Neural cell (in vitro differentiated cells): ENCODE results near the gene FAM53A. TPM values are rescaled to one million over a fixed set of nuclear protein-coding genes. Genes with fewer than 3 reads are reported as not detected.

Experiments
- H2AFZ ChIP-seq: fragments of 200-600, 300-800 bp; sonication (generic), shearing (Covaris generic); 2 replicates; pipeline ENCODE4 v1.6.0; 2014; ENCODE audit warnings: low read depth, mild to moderate bottlenecking, antibody characterized with exemption, low read length, moderate library complexity
- H3F3A ChIP-seq: fragments of 200-600 bp; shearing (Covaris generic); 2 replicates; pipeline ENCODE4 v1.6.1; 2016; ENCODE audit warnings: mild to moderate bottlenecking, moderate library complexity, mixed read lengths, antibody characterized with exemption, low read length; ENCODE audit not compliant: insufficient read depth, poor library complexity, severe bottlenecking
- H3K27ac ChIP-seq: fragments of 200-600, 300-800 bp; sonication (generic), shearing (Covaris generic); 2 replicates; pipeline ENCODE4 v1.5.1; 2014; ENCODE audit warnings: mild to moderate bottlenecking, low read length, moderate library complexity
- H3K27me3 ChIP-seq: fragments of 300-800, 200-600 bp; sonication (generic), shearing (Covaris generic); 2 replicates; pipeline ENCODE4 v1.6.0; 2014; ENCODE audit warnings: mild to moderate bottlenecking, low read depth, low read length, moderate library complexity; ENCODE audit not compliant: insufficient read depth
- H3K36me3 ChIP-seq: fragments of 300-800, 200-600 bp; sonication (generic), shearing (Covaris generic); 2 replicates; pipeline ENCODE4 v1.5.1; 2014; ENCODE audit warnings: mild to moderate bottlenecking, antibody characterized with exemption, low read length, moderate library complexity; ENCODE audit not compliant: insufficient read depth
- H3K4me2 ChIP-seq: fragments of 300-800, 200-600 bp; sonication (generic), shearing (Covaris generic); 2 replicates; pipeline ENCODE4 v1.6.0; 2014; ENCODE audit warnings: mild to moderate bottlenecking, low read length
- H3K4me3 ChIP-seq: fragments of 300-800, 200-600 bp; sonication (generic), shearing (Covaris generic); 2 replicates; pipeline ENCODE4 v1.5.1; 2014; ENCODE audit warnings: mild to moderate bottlenecking, low read length, moderate library complexity
- H3K79me2 ChIP-seq: fragments of 200-600 bp; shearing (Covaris generic); replicated peaks from 2 replicates; pipeline ENCODE4 v1.6.0; 2014; ENCODE audit warnings: mild to moderate bottlenecking, low read length, moderate library complexity; ENCODE audit not compliant: insufficient read depth
- H3K9ac ChIP-seq: fragments of 300-800, 200-600 bp; sonication (generic), shearing (Covaris generic); 2 replicates; pipeline ENCODE4 v1.6.1; 2016; ENCODE audit warnings: mild to moderate bottlenecking, low read length, mixed read lengths
- H3K9me2 ChIP-seq: fragments of 200-600 bp; shearing (Covaris generic); 2 replicates; pipeline ENCODE4 v1.6.1; 2016; ENCODE audit warnings: mild to moderate bottlenecking, low read length, mixed read lengths; ENCODE audit not compliant: insufficient read depth
- H3K9me3 ChIP-seq: fragments of 200-600, 300-800 bp; sonication (generic), shearing (Covaris generic); 2 replicates; pipeline ENCODE4 v1.6.1; 2016; ENCODE audit warnings: mild to moderate bottlenecking, mixed run types, low read length, moderate library complexity, mixed read lengths
- H4K20me1 ChIP-seq: fragments of 200-600 bp; shearing (Covaris generic); 2 replicates; pipeline ENCODE4 v1.6.1; 2016; ENCODE audit warnings: mild to moderate bottlenecking, mixed run types; ENCODE audit not compliant: insufficient read depth
- EP300 ChIP-seq: fragments of 450-650 bp; conservative IDR thresholded peaks from 2 replicates; pipeline ENCODE4 v1.6.1; 2014; ENCODE audit warnings: antibody characterized with exemption, mild to moderate bottlenecking, moderate library complexity; ENCODE audit not compliant: poor library complexity, severe bottlenecking
- EZH2 ChIP-seq: fragments of 200-600, 300-800 bp; shearing (Covaris generic), sonication (generic); IDR thresholded peaks from 2 replicates; pipeline ENCODE4 v1.6.1; 2014; ENCODE audit warnings: antibody characterized with exemption, low read length, borderline replicate concordance, mild to moderate bottlenecking; ENCODE audit not compliant: insufficient read depth, poor library complexity, severe bottlenecking
- POLR2AphosphoS5 ChIP-seq: IDR thresholded peaks from 2 replicates; pipeline ENCODE4 v1.6.1; 2012
- RAD21 ChIP-seq: fragments of 450-650 bp; conservative IDR thresholded peaks from 2 replicates; pipeline ENCODE4 v1.6.1; 2014; ENCODE audit warnings: antibody characterized with exemption, mild to moderate bottlenecking, moderate library complexity
- SMC3 ChIP-seq: fragments of 450-650 bp; conservative IDR thresholded peaks from 2 replicates; pipeline ENCODE4 v1.6.1; 2014; ENCODE audit warnings: antibody characterized with exemption, mild to moderate bottlenecking, moderate library complexity; ENCODE audit not compliant: poor library complexity
- polyA plus RNA-seq: library from polyadenylated mRNA; depleted of rRNA; stranded (reverse); fragments of >200 nt; gene quantifications from 2 replicates; pipeline ENCODE4 v1.2.3, GENCODE V29; 2014
- TF ChIP-seq, protein P1 (sequence below): IDR thresholded peaks from 2 replicates; pipeline ENCODE4 v1.6.1; 2012; ENCODE audit warnings: borderline replicate concordance

Gene FAM53A
- polyA plus RNA-seq, 1 donor from 2014 or later = not detected

- H3K27me3 ChIP-seq = no peaks in the 10 kb centered on the region
- no peak overlapping the region for H3K9ac ChIP-seq
- no peaks in the 10 kb centered on the region for H3K79me2 ChIP-seq
- H3K9me2 ChIP-seq = no peaks in the 10 kb centered on the region
- H3K4me3 ChIP-seq = no peak overlapping the region
- no peaks in the 10 kb centered on the region for H3K36me3 ChIP-seq
- H3K4me2 ChIP-seq = no peak overlapping the region
- no peaks in the 10 kb centered on the region for H3F3A ChIP-seq
- H3K9me3 ChIP-seq = no peaks in the 10 kb centered on the region
- no peak overlapping the region for H3K27ac ChIP-seq
- no peaks in the 10 kb centered on the region for H4K20me1 ChIP-seq
- no peak overlapping the region for H2AFZ ChIP-seq
- TF ChIP-seq POLR2AphosphoS5 = no peak
- no peak for TF ChIP-seq EZH2
- TF ChIP-seq SMC3 = no peak
Observed at GRCh38 chr4:1638272-1638598, 45.9 kb downstream of the FAM53A start.

GRCh38 chr4:1637580-1638271 is 46.4 kb downstream of the FAM53A start:
- no peaks in the 10 kb centered on the region for H3K9me3 ChIP-seq
- no peak overlapping the region for H3K9ac ChIP-seq
- TF ChIP-seq EP300 (no peak), EZH2 (no peak), SMC3 (no peak), RAD21 (no peak)
- no peak overlapping the region for H3K4me3 ChIP-seq
- no peak overlapping the region for H2AFZ ChIP-seq
- no peaks in the 10 kb centered on the region for H3K79me2 ChIP-seq
- no peaks in the 10 kb centered on the region for H3K27me3 ChIP-seq
- H3K4me2 ChIP-seq = no peak overlapping the region
- no peaks in the 10 kb centered on the region for H3F3A ChIP-seq
- H4K20me1 ChIP-seq = no peaks in the 10 kb centered on the region
- no peaks in the 10 kb centered on the region for H3K36me3 ChIP-seq
- H3K9me2 ChIP-seq = no peaks in the 10 kb centered on the region
- H3K27ac ChIP-seq = no peak overlapping the region

- Histone ChIP-seq H3F3A (no peaks in the 10 kb centered on the region), H3K27me3 (no peaks in the 10 kb centered on the region), H3K9me3 (no peaks in the 10 kb centered on the region), H3K36me3 (no peaks in the 10 kb centered on the region), H2AFZ (no peak overlapping the region), H4K20me1 (no peaks in the 10 kb centered on the region), H3K4me3 (no peak overlapping the region), H3K9ac (no peak overlapping the region), H3K9me2 (no peaks in the 10 kb centered on the region), H3K79me2 (no peaks in the 10 kb centered on the region), H3K4me2 (no peak overlapping the region), H3K27ac (no peak overlapping the region)
- TF ChIP-seq SMC3 (no peak), POLR2AphosphoS5 (no peak), EP300 (no peak), EZH2 (no peak)
- TF ChIP-seq, protein P1, sequence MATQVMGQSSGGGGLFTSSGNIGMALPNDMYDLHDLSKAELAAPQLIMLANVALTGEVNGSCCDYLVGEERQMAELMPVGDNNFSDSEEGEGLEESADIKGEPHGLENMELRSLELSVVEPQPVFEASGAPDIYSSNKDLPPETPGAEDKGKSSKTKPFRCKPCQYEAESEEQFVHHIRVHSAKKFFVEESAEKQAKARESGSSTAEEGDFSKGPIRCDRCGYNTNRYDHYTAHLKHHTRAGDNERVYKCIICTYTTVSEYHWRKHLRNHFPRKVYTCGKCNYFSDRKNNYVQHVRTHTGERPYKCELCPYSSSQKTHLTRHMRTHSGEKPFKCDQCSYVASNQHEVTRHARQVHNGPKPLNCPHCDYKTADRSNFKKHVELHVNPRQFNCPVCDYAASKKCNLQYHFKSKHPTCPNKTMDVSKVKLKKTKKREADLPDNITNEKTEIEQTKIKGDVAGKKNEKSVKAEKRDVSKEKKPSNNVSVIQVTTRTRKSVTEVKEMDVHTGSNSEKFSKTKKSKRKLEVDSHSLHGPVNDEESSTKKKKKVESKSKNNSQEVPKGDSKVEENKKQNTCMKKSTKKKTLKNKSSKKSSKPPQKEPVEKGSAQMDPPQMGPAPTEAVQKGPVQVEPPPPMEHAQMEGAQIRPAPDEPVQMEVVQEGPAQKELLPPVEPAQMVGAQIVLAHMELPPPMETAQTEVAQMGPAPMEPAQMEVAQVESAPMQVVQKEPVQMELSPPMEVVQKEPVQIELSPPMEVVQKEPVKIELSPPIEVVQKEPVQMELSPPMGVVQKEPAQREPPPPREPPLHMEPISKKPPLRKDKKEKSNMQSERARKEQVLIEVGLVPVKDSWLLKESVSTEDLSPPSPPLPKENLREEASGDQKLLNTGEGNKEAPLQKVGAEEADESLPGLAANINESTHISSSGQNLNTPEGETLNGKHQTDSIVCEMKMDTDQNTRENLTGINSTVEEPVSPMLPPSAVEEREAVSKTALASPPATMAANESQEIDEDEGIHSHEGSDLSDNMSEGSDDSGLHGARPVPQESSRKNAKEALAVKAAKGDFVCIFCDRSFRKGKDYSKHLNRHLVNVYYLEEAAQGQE = no peak
Observed at GRCh38 chr4:1636490-1637211, 47.5 kb downstream of the FAM53A start.
